HepG2 (cell line): ENCODE measurements around the gene SMPD3. TPM values are rescaled to one million over a fixed set of nuclear protein-coding genes. Genes with fewer than 3 reads are reported as not detected.
A peak's percentile ranks its signal among the peaks of the same experiment; 100 is the strongest.

ENCODE experiments used
- AGO2 ChIP-seq: fragments of 200-400 bp; formaldehyde crosslinking; optimal IDR thresholded peaks from 2 replicates; pipeline ENCODE3; 2017; ENCODE audit warnings: mild to moderate bottlenecking, low read depth, low read length, moderate library complexity
- ELF4 ChIP-seq: sonication (generic); formaldehyde crosslinking; IDR thresholded peaks from 2 replicates; pipeline ENCODE4 v1.5.0; 2020; ENCODE audit warnings: missing genetic modification reagents, mild to moderate bottlenecking, moderate library complexity, borderline replicate concordance
- GRHL1 ChIP-seq: sonication (generic); formaldehyde crosslinking; conservative IDR thresholded peaks from 2 replicates; pipeline ENCODE4 v1.8.0; 2022; ENCODE audit warnings: missing genetic modification reagents
- HMG20A ChIP-seq: IDR thresholded peaks from 2 replicates; pipeline ENCODE4 v1.6.1; 2016; ENCODE audit warnings: borderline replicate concordance
- HNRNPH1 ChIP-seq: fragments of 200-400 bp; formaldehyde crosslinking; optimal IDR thresholded peaks from 2 replicates; pipeline ENCODE3; 2017; ENCODE audit warnings: mild to moderate bottlenecking, low read depth, low read length
- HOXA7 ChIP-seq: sonication (generic); formaldehyde crosslinking; IDR thresholded peaks from 2 replicates; pipeline ENCODE4 v1.8.1; 2022; ENCODE audit warnings: mild to moderate bottlenecking, missing genetic modification reagents, moderate library complexity
- KDM4B ChIP-seq: sonication (generic); formaldehyde crosslinking; IDR thresholded peaks from 2 replicates; pipeline ENCODE4 v1.4.0; 2020; ENCODE audit warnings: missing genetic modification reagents
- KLF11 ChIP-seq: IDR thresholded peaks from 2 replicates; pipeline ENCODE4 v1.6.1; 2016; ENCODE audit warnings: missing compliant biosample characterization
- KMT2A ChIP-seq: sonication (generic); formaldehyde crosslinking; IDR thresholded peaks from 2 replicates; pipeline ENCODE4 v1.4.0; 2020; ENCODE audit warnings: missing genetic modification reagents
- NCOA5 ChIP-seq: sonication (generic); formaldehyde crosslinking; IDR thresholded peaks from 2 replicates; pipeline ENCODE4 v1.4.0; 2020; ENCODE audit warnings: missing genetic modification reagents
- NPAS2 ChIP-seq: sonication (generic); formaldehyde crosslinking; IDR thresholded peaks from 2 replicates; pipeline ENCODE4 v1.8.0; 2022; ENCODE audit warnings: mild to moderate bottlenecking, missing genetic modification reagents, borderline replicate concordance
- PHF21A ChIP-seq: sonication (generic); formaldehyde crosslinking; IDR thresholded peaks from 2 replicates; pipeline ENCODE4 v1.5.0; 2020; ENCODE audit warnings: mild to moderate bottlenecking, missing genetic modification reagents
- PHF5A ChIP-seq: IDR thresholded peaks from one replicate; pipeline ENCODE4 v1.6.1; 2018; ENCODE audit warnings: low read depth, missing genetic modification reagents; ENCODE audit not compliant: unreplicated experiment
- RBFOX2 ChIP-seq: fragments of 200-400 bp; formaldehyde crosslinking; IDR thresholded peaks from 2 replicates; pipeline ENCODE4 v1.6.1; 2017; ENCODE audit warnings: low read depth, mild to moderate bottlenecking, low read length
- SIN3B ChIP-seq: fragments of 150-350 bp; IDR thresholded peaks from 2 replicates; pipeline ENCODE4 v1.6.1; 2014; ENCODE audit warnings: low read length
- SOX6 ChIP-seq, 2 experiments: fragments of 450-650 bp in 1 of 2; sonication (generic) in 1 of 2; formaldehyde crosslinking in 1 of 2; IDR thresholded peaks; 2 replicates each; pipeline versions ENCODE4 v1.4.0 to v1.6.1; 2017 to 2020; ENCODE audit warnings: antibody characterized with exemption in 1 of 2, mild to moderate bottlenecking in 1 of 2, missing genetic modification reagents in 1 of 2
- SRSF1 ChIP-seq: fragments of 200-400 bp; formaldehyde crosslinking; optimal IDR thresholded peaks from 2 replicates; pipeline ENCODE3; 2017; ENCODE audit warnings: mild to moderate bottlenecking, low read depth, low read length, moderate library complexity
- ZBTB37 ChIP-seq: sonication (generic); formaldehyde crosslinking; IDR thresholded peaks from 2 replicates; pipeline ENCODE4 v1.4.0; 2020; ENCODE audit warnings: mild to moderate bottlenecking, missing genetic modification reagents
- ZNF205 ChIP-seq: IDR thresholded peaks from 2 replicates; pipeline ENCODE4 v1.6.1; 2018; ENCODE audit warnings: missing biosample characterization, missing genetic modification reagents
- ZNF24 ChIP-seq: fragments of 450-650 bp; IDR thresholded peaks from 2 replicates; pipeline ENCODE4 v1.6.1; 2017; ENCODE audit warnings: antibody characterized with exemption, mild to moderate bottlenecking
- ZNF607 ChIP-seq: sonication (generic); formaldehyde crosslinking; IDR thresholded peaks from 2 replicates; pipeline ENCODE4 v1.5.1; 2020; ENCODE audit warnings: missing genetic modification reagents, mild to moderate bottlenecking, borderline replicate concordance
- ZNF644 ChIP-seq: IDR thresholded peaks from 2 replicates; pipeline ENCODE4 v1.6.1; 2016; ENCODE audit warnings: low read depth
- ZNF891 ChIP-seq: sonication (generic); formaldehyde crosslinking; IDR thresholded peaks from 2 replicates; pipeline ENCODE4 v1.5.0; 2020; ENCODE audit warnings: mild to moderate bottlenecking, missing genetic modification reagents
- polyA plus RNA-seq, 8 experiments: library from polyadenylated mRNA; depleted of rRNA in 3 of 8; stranded (reverse) in 7 of 8; unstranded in 1 of 8; fragments of >200 nt; fragmentation: Illumina TruSeq in 4 of 8; extraction: Trizol in 4 of 8; gene quantifications; 2 replicates each; pipeline versions ENCODE4 v1.2.1 to v1.2.3, GENCODE V29; 2011 to 2016; ENCODE audit warnings: low read depth in 4 of 8, missing spikeins in 1 of 8, mixed read lengths in 1 of 8; ENCODE audit not compliant: insufficient read depth in 1 of 8
- total RNA-seq, 5 experiments: library from RNA; depleted of rRNA; stranded (reverse); fragments of >200 nt; fragmentation: Illumina TruSeq; extraction: Trizol; gene quantifications; 2 replicates each; pipeline ENCODE4 v1.2.3, GENCODE V29; 2016; ENCODE audit warnings: low read depth in 1 of 5
- TF ChIP-seq, protein P1 (sequence below): sonication (generic); formaldehyde crosslinking; conservative IDR thresholded peaks from 2 replicates; pipeline ENCODE4 v1.4.0; 2020; ENCODE audit warnings: missing genetic modification reagents
- TF ChIP-seq, protein P2 (sequence below): sonication (generic); formaldehyde crosslinking; IDR thresholded peaks from 2 replicates; pipeline ENCODE4 v1.8.0; 2022; ENCODE audit warnings: mild to moderate bottlenecking, missing genetic modification reagents, moderate library complexity
- TF ChIP-seq, protein P3 (sequence below): IDR thresholded peaks from 2 replicates; pipeline ENCODE4 v1.6.1; 2016

Gene SMPD3
- total and polyA plus RNA-seq, 2 of the 13 experiments (the other 11 are each of a cell fraction or from before 2014, with no cell fraction given), result 0.07 to 0.32 TPM

GRCh38 chr16:68328151-68328859, 120.0 kb downstream of the SMPD3 start (continued):
- TF ChIP-seq NPAS2 (CRISPR knock-in tag) (no peak), NCOA5 (CRISPR knock-in tag) (no peak), ZNF24 (no peak), KDM4B (CRISPR knock-in tag) (no peak), HNRNPH1 (no peak), ZNF644 (no peak), SOX6 (IDR thresholded peaks at IDR 0.05) (no peak), SOX6 (CRISPR knock-in tag; IDR thresholded peaks at IDR 0.05) (peak; percentile 21; the same call in 1 of the 2 replicates), RBFOX2 (no peak), PHF5A (CRISPR knock-in tag) (no peak), ZNF205 (CRISPR knock-in tag) (no peak), KLF11 (CRISPR knock-in tag) (no peak), ZNF607 (no peak), ELF4 (CRISPR knock-in tag) (no peak), GRHL1 (CRISPR knock-in tag) (no peak), PHF21A (CRISPR knock-in tag) (peak; percentile 53; the same call in 1 of the 2 replicates), AGO2 (no peak), ZNF891 (no peak), ZBTB37 (CRISPR knock-in tag) (peak; percentile 65; the same call in 1 of the 2 replicates), SIN3B (peak; percentile 21; the same call in 1 of the 2 replicates), HOXA7 (CRISPR knock-in tag) (no peak), HMG20A (CRISPR knock-in tag) (peak; percentile 66; the same call in 1 of the 2 replicates), SRSF1 (no peak), KMT2A (no peak)
- TF ChIP-seq, protein P1, sequence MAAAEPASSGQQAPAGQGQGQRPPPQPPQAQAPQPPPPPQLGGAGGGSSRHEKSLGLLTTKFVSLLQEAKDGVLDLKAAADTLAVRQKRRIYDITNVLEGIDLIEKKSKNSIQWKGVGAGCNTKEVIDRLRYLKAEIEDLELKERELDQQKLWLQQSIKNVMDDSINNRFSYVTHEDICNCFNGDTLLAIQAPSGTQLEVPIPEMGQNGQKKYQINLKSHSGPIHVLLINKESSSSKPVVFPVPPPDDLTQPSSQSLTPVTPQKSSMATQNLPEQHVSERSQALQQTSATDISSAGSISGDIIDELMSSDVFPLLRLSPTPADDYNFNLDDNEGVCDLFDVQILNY (CRISPR knock-in tag), result no peak
- TF ChIP-seq, protein P2, sequence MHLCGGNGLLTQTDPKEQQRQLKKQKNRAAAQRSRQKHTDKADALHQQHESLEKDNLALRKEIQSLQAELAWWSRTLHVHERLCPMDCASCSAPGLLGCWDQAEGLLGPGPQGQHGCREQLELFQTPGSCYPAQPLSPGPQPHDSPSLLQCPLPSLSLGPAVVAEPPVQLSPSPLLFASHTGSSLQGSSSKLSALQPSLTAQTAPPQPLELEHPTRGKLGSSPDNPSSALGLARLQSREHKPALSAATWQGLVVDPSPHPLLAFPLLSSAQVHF (CRISPR knock-in tag), result no peak
- TF ChIP-seq, protein P3, sequence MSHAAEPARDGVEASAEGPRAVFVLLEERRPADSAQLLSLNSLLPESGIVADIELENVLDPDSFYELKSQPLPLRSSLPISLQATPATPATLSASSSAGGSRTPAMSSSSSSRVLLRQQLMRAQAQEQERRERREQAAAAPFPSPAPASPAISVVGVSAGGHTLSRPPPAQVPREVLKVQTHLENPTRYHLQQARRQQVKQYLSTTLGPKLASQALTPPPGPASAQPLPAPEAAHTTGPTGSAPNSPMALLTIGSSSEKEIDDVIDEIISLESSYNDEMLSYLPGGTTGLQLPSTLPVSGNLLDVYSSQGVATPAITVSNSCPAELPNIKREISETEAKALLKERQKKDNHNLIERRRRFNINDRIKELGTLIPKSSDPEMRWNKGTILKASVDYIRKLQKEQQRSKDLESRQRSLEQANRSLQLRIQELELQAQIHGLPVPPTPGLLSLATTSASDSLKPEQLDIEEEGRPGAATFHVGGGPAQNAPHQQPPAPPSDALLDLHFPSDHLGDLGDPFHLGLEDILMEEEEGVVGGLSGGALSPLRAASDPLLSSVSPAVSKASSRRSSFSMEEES (CRISPR knock-in tag), result peak; percentile 52
